HL-60/S4 treated with phorbol 12-myristate 13-acetate at 8.2 ng/mL for 4 days and 3 days (cell line): ENCODE results near the gene LRP3.
"Not testable (repeated sequence)": the region's sequence is repeated elsewhere in the genome, so short reads cannot be mapped to it uniquely, and the experiment has no call there.

Experiments
- in situ Hi-C: fragments of 300-500 bp; cut with MboI; formaldehyde crosslinking; loops from 2 replicates; pipeline ENCODE4 v1.15.0; 2022; ENCODE audit warnings: low sequenced_read_pairs

The LRP3 gene

GRCh38 chr19:33201886-33202545 is 7.9 kb downstream of the LRP3 start:
- in situ Hi-C loops, result no loop called here

GRCh38 chr19:33202546-33203507 is 8.7 kb downstream of the LRP3 start:
- in situ Hi-C loops, result no loop called here

GRCh38 chr19:33203529-33203928 is 9.4 kb downstream of the LRP3 start:
- in situ Hi-C loops, result no loop called here

GRCh38 chr19:33204136-33204973 is 10.2 kb downstream of the LRP3 start:
- in situ Hi-C loops, result no loop called here

- in situ Hi-C loops, result no loop called here
Measured at GRCh38 chr19:33205110-33205509, 11.0 kb downstream of the LRP3 start.

- in situ Hi-C loops, result no loop called here
Measured at GRCh38 chr19:33205531-33206260, 11.6 kb downstream of the LRP3 start.

GRCh38 chr19:33206261-33207039 is 12.3 kb downstream of the LRP3 start:
- in situ Hi-C loops, result no loop called here

GRCh38 chr19:33207040-33207620 is 13.0 kb downstream of the LRP3 start:
- in situ Hi-C loops, result no loop called here

- in situ Hi-C loops, result no loop called here
Measured at GRCh38 chr19:33207903-33208302, 13.8 kb downstream of the LRP3 start.

GRCh38 chr19:33208371-33208895 is 14.3 kb downstream of the LRP3 start:
- in situ Hi-C loops, result no loop called here

GRCh38 chr19:33208904-33209849 is 15.0 kb downstream of the LRP3 start:
- in situ Hi-C loops, result no loop called here

GRCh38 chr19:33209850-33210230 is 15.7 kb downstream of the LRP3 start:
- in situ Hi-C loops, result not testable (repeated sequence)

- in situ Hi-C loops, result no loop called here
Measured at GRCh38 chr19:33210266-33210940, 16.3 kb downstream of the LRP3 start.

GRCh38 chr19:33211794-33212435 is 17.8 kb downstream of the LRP3 start:
- in situ Hi-C loops, result no loop called here

GRCh38 chr19:33212436-33213172 is 18.5 kb downstream of the LRP3 start:
- in situ Hi-C loops, result no loop called here

GRCh38 chr19:33214596-33214995 is 20.5 kb downstream of the LRP3 start:
- in situ Hi-C loops, result no loop called here
